GM19035 (cell line): ENCODE data around the gene RABAC1.

ENCODE experiments used
- ATAC-seq: cut with Tn5 transposase; IDR thresholded peaks from one replicate; pipeline ENCODE4 v1.9.1; 2021; ENCODE audit not compliant: unreplicated experiment

The RABAC1 gene

GRCh38 chr19:41929536-41930071 is 29.5 kb downstream of the RABAC1 start:
- no peak for ATAC-seq

DNA sequence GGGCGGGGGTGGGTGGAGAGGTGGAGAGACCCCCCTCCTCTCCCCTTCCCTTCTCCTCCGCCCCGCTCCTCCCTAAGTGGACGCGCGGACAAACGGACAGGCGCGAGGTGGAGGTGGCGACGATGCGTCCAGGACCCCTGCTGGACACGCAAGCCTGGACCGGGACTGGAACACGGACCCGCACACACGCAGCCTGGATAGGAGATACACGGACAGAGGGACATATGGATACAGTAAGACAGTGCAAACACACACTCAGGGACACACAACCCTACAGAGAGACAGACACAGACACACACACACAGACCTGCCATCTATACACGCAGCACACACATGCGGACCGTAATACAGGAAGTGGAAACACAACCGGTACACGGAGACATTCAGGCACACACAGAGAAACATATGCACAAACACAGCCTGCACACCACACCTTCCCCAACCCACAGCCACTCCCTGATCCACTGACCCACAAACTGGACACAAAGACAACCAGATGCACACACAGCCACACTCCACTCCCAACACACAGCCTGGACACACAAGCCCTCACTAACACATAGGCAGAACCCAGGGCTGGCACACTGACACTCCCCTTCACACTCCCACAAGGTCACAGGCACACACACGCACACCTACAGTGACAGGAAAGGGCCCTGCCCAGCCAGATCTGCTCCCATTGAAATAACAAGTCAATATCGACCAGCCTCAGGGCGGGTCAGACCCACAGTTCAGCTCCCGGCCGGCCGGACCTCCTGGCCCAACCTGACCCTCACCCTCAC is 30.2 kb downstream of the RABAC1 start:
- no peak for ATAC-seq

DNA sequence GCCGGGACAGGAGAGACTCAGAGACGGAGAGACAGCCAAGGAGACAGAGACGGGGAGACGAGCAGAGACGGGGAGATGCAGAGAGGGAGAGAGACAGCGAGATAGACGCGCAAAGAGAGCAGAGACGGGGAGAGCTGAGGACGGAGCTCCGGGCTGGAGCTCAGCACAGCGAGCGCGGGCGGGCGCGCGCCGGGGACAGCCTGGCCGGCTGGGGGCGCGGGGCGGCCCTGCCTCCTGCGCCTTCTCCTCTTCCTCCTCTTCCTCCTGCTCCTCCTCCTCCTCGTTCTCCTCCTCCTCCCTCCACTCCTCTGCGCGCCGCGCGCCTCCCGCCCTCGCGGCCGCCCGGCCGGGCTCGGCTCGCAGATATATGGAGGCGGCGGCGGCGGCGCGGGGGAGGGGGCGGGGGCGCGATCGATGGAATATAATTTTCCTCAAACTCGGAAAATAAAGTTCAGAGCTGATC is 30.9 kb downstream of the RABAC1 start, which contains the start of gene ERFL:
ERFL (minus strand) TSS at position 229 of the 463 bp plus-strand sequence. CDS start 15,530 bp downstream, outside the sequence.
- no peak for ATAC-seq

DNA sequence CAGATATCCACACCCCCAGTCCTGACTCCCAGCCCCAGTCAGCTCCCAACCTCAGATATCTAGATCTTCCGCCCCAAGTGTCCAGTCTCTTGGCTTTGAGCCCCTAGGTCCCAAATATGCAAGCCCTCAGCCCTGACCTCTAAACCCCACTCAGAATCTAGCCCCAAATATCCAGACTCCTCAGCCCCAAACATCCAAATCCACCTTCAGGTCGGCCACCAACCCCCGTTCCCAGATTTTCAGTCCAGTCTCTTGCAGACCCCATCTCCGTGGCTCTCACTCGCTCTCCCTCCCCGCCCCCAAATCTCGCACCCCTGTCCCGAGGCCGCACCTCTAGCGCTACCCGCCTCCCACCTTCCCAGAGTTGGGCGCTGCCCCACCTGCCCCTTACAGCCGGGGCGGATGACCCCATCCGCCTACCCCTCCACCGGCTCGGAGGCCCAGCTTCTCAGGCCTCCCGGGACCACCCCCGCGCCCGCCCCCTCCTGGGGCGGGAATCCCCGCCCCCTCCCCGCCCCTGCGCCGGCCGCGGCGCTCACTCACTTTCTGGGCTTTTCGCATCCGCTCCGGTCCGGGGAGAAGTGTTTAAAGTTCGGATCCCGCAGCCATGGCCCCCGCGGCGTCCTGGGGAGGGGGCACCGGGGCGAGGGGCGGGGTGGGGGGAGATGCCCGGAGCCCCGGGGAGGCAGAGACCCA is 31.5 kb downstream of the RABAC1 start:
- no peak for ATAC-seq

DNA sequence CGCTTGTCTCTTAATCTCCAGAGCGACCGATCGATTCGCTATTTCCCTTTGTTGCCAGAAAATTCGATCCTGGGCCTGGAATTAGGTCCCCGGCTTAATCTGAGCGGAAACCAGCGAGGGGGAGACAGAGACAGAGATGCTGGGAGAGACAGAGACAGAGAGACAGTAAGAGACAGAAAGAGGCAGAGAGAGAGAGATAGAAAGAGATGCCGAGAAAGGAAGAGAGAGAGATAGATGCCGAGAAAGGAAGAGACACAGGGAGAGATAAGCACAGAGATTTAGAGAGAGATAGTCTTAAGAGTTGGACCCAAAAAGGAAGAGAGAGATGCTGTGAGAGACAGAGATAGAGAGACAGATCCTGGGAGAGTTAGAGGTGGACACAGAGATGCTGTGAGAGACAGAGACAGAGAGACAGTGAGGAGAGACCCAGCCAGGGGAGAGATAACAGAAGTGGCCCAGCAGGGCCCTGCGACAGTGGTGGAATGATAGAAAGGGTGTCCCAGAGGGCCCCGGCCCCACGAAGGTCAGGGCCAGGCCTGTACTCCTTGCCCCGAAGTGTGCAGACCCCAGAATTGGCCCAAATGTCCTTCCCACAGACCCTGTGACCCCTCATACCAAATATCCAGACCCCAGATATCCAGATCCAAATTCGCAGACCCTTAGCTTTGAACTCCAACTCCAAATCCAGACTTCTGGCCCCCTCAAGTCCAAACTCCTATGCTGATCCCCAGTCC is 32.2 kb downstream of the RABAC1 start:
- no peak for ATAC-seq

DNA sequence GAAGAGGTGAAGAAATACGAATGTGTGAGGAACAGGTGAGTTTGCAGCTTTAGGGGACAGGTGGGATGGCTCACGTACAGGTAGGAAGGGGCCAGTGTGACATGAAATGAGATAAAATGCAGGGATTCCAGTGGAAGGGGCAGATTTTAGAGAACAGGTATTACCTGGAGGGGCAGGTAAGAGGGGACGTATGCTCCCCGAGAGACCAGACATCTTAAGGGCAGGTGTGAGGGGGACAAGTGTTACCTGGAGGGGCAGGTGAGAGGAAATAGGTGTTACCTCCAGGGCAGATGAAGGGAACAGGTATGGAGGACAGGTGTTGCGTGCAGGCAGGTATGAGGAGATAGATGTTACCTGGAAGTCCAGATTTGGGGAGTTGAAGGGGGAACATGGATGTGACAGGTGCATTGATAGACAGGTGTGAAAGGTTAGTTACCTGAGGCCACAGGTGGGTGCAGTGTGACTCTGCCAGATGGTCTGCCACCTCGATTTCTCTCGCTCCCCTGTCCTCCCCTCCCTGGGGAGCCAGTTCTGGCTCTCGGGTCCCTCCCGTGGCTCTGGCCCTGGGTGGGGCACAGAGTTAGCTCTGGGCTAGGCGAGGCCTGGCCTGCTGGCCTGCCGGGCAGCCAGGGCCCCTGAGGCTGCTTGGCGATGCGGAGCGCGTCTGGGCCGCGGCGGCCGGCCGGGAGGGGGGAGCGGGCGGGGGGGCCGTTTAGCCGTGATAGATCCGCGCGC is 32.9 kb downstream of the RABAC1 start:
- no peak for ATAC-seq

- ATAC-seq, result no peak
Measured at GRCh38 chr19:41925208-41926003, 33.7 kb downstream of the RABAC1 start.

DNA sequence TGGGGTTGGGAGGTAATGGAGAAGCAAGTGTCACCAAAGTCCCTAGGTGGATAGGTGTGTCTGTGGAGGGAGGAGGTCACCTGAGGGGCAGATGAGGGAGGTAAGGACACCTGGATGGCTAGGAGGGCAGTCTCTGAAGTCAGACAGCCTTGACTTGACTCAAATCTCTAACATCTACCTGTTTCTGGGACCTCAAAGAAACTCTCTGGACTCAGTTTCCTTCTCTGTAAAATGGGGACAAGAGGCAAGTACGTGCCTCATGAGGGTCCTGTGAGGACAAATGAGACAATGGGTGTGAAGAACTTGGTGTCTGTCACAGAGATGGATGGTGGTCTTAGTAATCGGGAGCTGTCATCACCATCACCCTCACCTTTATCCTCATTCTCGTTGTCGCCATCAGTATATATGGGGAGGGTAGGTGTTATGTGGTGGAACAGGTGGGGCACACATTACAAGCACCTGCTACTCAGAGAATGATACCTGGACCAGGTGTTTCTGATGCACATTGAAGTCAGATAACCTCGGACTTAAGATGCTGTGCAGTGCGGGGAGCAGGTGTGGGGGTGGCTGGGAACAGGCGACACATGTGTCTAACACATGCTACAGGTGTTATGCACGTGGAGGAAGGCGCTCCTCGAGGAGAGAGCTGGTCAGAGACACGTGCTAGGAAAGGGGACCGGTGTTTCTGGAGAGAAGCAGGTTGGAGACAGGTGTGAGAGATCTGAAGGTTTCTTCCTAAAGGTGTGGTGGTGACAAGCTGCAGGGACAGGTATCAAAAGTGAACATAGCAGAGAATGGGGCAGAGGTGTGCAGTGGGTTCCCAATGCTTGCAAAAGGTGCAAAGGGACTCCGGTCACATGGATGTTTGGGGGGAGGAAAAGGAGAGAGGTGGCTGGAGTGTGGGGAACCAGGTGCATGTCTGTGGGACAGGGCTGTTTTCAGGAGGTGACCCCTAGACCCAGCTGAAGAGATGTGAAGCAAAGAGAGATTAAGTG is 34.7 kb downstream of the RABAC1 start:
- ATAC-seq, result no peak

GRCh38 chr19:41923045-41923788 is 35.9 kb downstream of the RABAC1 start:
- no peak for ATAC-seq

- no peak for ATAC-seq
Measured at GRCh38 chr19:41922585-41922984, 36.5 kb downstream of the RABAC1 start.

DNA sequence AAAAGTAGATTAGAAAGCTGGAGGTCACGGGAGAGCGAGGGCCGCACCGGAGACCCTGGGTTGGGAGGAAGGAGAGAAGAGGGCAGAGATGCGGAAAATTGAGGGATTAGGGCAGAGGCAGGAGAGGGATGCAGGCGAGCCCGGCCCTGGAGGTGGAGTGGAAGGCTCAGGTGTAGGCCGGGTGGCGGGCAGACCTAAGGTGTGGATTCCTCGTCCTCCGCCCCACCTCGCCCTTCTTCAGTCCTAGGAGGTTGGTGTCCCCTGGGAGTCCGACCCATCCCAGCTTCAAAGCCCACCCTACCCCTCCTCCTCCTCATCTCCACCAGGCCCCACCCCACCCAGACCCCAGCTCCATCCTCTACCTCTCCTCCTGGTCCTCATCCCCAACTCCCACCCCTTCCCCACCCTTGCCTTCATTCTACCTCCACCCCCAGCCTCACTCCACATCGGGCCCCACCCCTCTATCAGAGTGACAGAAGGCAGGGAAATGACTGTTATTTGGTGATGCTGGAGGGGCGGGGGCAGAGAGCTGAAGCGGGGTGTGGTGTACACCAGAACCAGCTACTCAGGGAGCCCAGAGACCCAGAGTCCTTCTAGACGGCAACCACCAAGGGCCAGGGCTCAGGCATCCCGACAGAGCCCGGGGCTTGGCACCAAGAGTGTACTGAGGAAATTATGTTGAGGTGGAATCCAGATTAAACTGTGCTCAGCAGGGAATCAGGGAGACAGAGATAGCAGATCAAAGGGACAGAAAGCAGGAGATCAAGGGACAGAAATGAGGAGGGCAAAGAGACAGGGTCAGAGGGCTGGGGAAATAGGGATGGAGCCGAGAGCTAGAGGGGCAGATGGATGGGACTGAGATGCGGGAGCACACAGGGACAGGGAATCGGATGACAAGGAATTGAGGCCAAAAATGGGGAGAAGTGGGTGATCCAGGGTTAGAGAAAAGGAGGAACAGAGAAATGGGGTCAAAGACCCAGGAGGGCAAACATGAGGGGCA is 37.2 kb downstream of the RABAC1 start:
- no peak for ATAC-seq

DNA sequence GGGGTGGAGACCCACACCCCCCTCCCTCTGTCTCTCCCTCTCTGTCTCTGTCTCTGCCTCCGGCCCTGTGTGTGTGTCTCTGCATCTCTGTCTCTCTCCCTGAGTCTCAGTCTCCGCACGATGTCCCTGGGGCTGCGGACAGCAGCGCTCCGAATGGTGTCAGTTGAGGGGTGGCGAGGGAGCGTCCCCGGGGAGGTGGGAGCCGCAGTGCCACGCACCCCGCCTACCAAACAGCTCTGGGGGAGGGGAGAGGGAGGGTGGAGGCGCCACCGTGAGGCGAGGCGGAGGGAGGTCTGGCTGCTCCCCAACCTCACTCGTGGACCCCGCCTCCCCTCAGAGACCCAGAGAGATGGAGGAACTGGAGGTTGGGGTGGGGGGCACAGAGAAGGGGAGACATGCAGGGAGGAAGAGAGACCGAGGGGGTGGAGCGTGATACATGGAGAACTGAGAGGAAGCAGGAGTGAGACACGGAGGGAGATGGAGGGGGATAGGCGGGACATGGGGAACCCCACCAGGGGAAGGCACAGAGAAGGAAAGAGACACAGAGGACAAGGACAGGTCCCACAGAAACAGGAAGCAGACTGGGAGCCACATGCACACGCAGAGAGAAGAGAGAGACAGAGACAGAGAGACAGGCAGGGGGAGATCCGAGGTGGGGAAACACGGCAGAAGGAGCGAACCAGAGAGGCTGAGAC is 38.1 kb downstream of the RABAC1 start:
- ATAC-seq, result no peak

DNA sequence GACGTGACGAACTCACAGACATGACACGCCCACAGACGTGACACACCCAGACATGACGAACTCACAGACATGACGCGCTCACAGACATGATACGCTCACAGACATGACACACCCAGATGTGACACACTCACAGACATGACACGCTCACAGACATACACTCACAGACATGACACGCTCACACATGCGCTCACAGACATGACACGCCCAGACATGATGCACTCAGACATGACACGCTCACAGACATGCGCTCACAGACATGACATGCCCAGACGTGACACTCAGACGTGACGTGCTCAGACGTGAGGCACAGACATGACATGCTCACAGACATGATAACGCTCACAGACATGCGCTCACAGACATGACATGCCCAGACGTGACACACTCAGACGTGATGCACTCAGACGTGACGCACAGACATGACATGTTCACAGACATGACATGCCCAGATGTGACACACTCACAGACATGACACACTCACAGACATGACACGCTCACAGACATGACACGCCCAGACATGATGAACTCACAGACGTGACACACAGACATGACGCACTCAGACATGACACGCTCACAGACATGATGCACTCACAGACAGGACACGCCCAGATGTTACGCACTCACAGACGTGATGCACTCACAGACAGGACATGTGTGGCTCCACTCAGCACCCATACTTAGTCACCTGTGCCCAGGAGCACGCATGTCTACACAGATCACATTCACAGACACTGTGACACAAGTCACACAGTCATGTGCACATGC is 39.0 kb downstream of the RABAC1 start:
- no peak for ATAC-seq

DNA sequence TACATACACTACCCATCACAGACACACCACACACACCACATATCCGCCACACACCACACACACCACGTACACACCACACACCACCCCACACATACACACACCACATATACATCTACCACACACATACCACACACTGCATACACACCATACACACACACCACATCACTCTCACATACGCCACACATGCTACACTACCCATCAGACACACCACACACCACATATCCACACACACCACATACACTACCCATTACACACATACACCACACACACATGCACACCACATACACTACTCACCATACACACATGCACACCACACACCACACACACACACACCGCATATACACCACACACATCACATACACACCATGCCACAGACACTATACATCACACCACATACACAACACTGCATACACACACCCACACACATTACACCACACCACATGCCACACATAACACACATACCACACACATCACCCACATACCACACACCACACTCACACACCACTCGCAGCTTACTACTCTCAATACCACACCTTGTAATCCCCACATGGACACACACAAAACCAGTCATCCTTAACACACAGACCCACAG is 40.4 kb downstream of the RABAC1 start:
- no peak for ATAC-seq

- ATAC-seq, result no peak
Measured at GRCh38 chr19:41918095-41918494, 41.0 kb downstream of the RABAC1 start.
